ENCODE results near the gene WBP1L.

WBP1L gene

GRCh38 chr10:102808380-102808779 is 64.6 kb downstream of the WBP1L start:
- no peak for DNase-seq (ENCODE audit: extremely low read depth, low read depth)
- H3K4me3 ChIP-seq (replicated peaks; ENCODE audit: low read depth, low read length): no peak overlapping the region
- no peak for TF ChIP-seq CTCF (IDR thresholded peaks at IDR 0.05; ENCODE audit: low read depth, low read length, missing control alignments)

- no peak overlapping the region for H3K4me3 ChIP-seq (replicated peaks; ENCODE audit: low read depth, low read length)
- no peak for DNase-seq (ENCODE audit: extremely low read depth, low read depth)
- no peak for TF ChIP-seq CTCF (IDR thresholded peaks at IDR 0.05; ENCODE audit: low read depth, low read length, missing control alignments)
Observed at GRCh38 chr10:102811346-102811745, 67.6 kb downstream of the WBP1L start.

- DNase-seq (ENCODE audit: extremely low read depth, low read depth): no peak
- no peak overlapping the region for H3K4me3 ChIP-seq (replicated peaks; ENCODE audit: low read depth, low read length)
- TF ChIP-seq CTCF (IDR thresholded peaks at IDR 0.05; ENCODE audit: low read depth, low read length, missing control alignments): no peak
Observed at GRCh38 chr10:102812231-102812876, 68.6 kb downstream of the WBP1L start.

- no peak for DNase-seq (ENCODE audit: extremely low read depth, low read depth)
- no peak overlapping the region for H3K4me3 ChIP-seq (replicated peaks; ENCODE audit: low read depth, low read length)
- no peak for TF ChIP-seq CTCF (IDR thresholded peaks at IDR 0.05; ENCODE audit: low read depth, low read length, missing control alignments)
Observed at GRCh38 chr10:102813017-102813541, 69.3 kb downstream of the WBP1L start.

- no peak for DNase-seq (ENCODE audit: extremely low read depth, low read depth)
- H3K4me3 ChIP-seq (replicated peaks; ENCODE audit: low read depth, low read length): no peak overlapping the region
- no peak for TF ChIP-seq CTCF (IDR thresholded peaks at IDR 0.05; ENCODE audit: low read depth, low read length, missing control alignments)
Observed at GRCh38 chr10:102813734-102814452, 70.1 kb downstream of the WBP1L start.

- no peak for TF ChIP-seq CTCF (IDR thresholded peaks at IDR 0.05; ENCODE audit: low read depth, low read length, missing control alignments)
- no peak overlapping the region for H3K4me3 ChIP-seq (replicated peaks; ENCODE audit: low read depth, low read length)
- DNase-seq (ENCODE audit: extremely low read depth, low read depth): no peak
Observed at GRCh38 chr10:102814453-102814871, 70.7 kb downstream of the WBP1L start.

All from HFF-Myc (cell line).